GM12801 (cell line): Measurements from ENCODE around the gene TMEM161B.

Experiments used
- TF ChIP-seq, protein P1 (sequence below): IDR thresholded peaks from one replicate; pipeline ENCODE4 v1.5.1; 2011; ENCODE audit warnings: control low read depth; ENCODE audit not compliant: insufficient read length; ENCODE audit errors: extremely low read depth

The TMEM161B gene

DNA sequence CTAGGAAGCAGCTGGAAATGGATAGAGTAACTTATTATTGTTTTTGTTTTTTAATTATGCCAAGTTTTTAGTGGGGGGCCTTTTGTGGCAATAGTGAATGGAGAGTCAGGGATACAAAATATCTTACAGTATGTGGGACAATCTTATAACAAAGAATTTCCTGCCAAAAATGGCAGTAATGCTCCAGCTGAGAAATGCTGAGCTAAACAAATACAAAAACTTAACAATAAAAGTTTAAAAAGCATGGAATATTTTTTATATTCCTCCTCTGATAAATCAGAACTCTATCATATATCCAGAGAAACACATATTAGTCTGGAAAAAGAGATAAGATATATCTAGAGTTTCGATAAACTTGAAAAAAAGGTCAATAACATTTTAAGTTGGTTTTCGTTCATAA, 110.6 kb downstream of the TMEM161B start:
- TF ChIP-seq, protein P1, sequence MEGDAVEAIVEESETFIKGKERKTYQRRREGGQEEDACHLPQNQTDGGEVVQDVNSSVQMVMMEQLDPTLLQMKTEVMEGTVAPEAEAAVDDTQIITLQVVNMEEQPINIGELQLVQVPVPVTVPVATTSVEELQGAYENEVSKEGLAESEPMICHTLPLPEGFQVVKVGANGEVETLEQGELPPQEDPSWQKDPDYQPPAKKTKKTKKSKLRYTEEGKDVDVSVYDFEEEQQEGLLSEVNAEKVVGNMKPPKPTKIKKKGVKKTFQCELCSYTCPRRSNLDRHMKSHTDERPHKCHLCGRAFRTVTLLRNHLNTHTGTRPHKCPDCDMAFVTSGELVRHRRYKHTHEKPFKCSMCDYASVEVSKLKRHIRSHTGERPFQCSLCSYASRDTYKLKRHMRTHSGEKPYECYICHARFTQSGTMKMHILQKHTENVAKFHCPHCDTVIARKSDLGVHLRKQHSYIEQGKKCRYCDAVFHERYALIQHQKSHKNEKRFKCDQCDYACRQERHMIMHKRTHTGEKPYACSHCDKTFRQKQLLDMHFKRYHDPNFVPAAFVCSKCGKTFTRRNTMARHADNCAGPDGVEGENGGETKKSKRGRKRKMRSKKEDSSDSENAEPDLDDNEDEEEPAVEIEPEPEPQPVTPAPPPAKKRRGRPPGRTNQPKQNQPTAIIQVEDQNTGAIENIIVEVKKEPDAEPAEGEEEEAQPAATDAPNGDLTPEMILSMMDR = no peak

DNA sequence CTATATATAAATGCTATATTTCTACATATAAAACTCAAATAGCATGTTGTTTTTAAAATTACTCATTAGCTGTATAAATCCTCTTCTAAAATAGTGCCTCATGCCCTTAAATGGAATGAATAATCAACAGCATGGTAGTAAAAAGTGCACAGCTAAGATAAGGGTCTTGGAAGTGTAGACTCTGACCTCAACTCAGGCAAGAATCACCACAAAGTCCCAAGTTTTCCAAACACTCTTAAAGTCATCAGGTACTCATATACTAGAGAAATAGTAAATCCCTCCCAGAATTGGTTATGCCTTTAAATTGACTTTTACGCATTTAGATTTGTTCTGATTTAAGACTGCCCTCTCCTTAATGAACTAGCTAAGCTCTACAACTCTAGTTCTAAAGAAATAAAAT, 113.8 kb downstream of the TMEM161B start:
- TF ChIP-seq, protein P1 = no peak

DNA sequence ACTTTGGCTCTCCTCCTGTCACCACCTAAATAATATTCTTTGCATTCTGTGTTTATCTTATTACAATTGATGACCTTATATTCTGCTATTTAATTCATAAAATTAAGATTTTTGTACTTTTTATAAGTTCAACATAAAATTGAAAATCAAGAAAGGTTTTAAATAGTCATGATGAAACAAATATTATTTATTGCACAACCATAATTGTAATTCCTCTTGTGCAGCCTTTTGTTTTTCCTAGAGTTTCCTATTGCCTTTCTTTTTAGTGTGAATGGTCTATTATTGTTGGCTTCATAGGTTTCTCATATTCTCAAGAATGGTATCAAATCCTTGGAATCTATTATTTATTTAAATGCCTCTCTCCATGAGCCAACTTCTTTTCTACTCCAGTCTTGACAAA, 117.9 kb downstream of the TMEM161B start:
- TF ChIP-seq, protein P1 = no peak

DNA sequence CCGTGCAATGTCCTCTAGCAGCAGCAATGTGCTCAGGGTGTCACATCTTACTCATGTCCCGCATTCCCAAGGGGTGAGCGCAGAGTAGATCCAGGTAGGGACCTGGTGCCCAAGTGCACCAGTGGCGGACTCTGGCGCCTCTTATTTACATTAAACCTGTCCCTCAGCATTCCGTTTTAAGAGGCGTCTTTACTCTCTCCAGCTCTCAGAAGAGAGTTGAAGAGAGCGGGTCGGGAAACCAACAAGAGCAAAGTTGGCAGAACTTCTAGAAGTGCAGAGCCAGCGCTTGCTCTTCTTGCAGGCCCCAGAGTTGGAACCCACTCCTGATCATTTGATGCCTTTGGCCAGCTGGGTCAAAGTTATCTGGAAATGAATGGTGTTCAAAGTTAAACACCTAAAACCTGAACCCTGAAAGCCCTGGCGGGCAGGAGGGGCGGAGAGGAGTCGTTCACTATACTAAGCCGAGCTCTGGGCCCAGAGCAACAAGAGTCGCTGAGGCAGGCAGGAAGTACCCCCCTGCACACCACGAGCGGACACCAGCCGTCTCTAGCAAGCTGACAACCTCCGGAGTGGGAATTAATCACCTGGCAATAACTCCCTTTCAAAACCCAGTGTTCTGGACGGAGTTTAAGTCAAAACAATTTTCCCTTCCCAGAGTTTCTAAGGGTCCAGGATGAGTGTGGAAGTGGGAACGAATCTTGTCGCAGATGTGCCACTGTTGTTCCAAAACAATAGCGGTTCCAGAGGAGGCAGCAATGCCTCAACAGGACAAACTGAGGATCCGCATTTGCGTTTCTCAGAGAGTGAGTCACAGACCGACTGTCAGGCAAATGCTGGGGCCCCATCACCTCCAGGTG, 122.8 kb downstream of the TMEM161B start:
- TF ChIP-seq, protein P1 = no peak

DNA sequence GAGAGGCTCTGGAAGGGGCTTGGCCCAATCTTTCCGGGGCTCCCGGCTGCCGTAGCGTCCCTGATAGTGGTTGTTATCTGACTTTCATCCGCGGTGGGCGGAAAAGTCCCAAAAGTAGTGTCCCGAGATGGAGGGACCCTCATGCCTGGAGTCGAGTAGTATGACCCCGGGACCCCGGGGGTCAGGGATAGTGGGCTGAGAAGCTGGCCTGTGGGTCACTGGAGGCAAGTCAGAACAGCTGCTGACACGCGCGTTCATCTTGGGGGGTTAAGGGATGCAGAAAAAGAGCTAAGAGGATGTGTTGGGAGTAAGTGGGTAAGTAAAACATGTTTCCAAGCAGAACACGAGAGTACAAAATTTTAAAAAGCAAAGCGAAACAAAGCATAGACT, 123.4 kb downstream of the TMEM161B start:
- TF ChIP-seq, protein P1 = no peak
